ENCODE measurements around the gene GALNT10.

The GALNT10 gene

GRCh38 chr5:154274828-154275185 is 84.3 kb downstream of the GALNT10 start:
- no peak for TF ChIP-seq CTCF (IDR thresholded peaks at IDR 0.05; ENCODE audit: low read depth, low read length)
- no peak overlapping the region for H3K4me3 ChIP-seq (ENCODE audit: low read depth, low read length)

- no peak for TF ChIP-seq CTCF (IDR thresholded peaks at IDR 0.05; ENCODE audit: low read depth, low read length)
- H3K4me3 ChIP-seq (ENCODE audit: low read depth, low read length): no peak overlapping the region
Measured at GRCh38 chr5:154275566-154275965, 85.0 kb downstream of the GALNT10 start.

GRCh38 chr5:154276261-154276972 is 85.9 kb downstream of the GALNT10 start:
- TF ChIP-seq CTCF (IDR thresholded peaks at IDR 0.05; ENCODE audit: low read depth, low read length): no peak
- no peak overlapping the region for H3K4me3 ChIP-seq (ENCODE audit: low read depth, low read length)

- no peak for TF ChIP-seq CTCF (IDR thresholded peaks at IDR 0.05; ENCODE audit: low read depth, low read length)
- H3K4me3 ChIP-seq (ENCODE audit: low read depth, low read length): no peak overlapping the region
Measured at GRCh38 chr5:154276973-154277331, 86.4 kb downstream of the GALNT10 start.

- no peak for TF ChIP-seq CTCF (IDR thresholded peaks at IDR 0.05; ENCODE audit: low read depth, low read length)
- no peak overlapping the region for H3K4me3 ChIP-seq (ENCODE audit: low read depth, low read length)
Measured at GRCh38 chr5:154277499-154277898, 87.0 kb downstream of the GALNT10 start.

GRCh38 chr5:154278186-154278585 is 87.7 kb downstream of the GALNT10 start:
- H3K4me3 ChIP-seq (ENCODE audit: low read depth, low read length): no peak overlapping the region
- TF ChIP-seq CTCF (IDR thresholded peaks at IDR 0.05; ENCODE audit: low read depth, low read length): no peak

GRCh38 chr5:154278908-154279307 is 88.4 kb downstream of the GALNT10 start:
- no peak overlapping the region for H3K4me3 ChIP-seq (ENCODE audit: low read depth, low read length)
- TF ChIP-seq CTCF (IDR thresholded peaks at IDR 0.05; ENCODE audit: low read depth, low read length): no peak

Data from WI38 (cell line).